Testis (tissue), 2 donors: ENCODE results near the gene NELL1.

Source experiments
- CTCF ChIP-seq, 3 experiments: fragments of 450-650 bp in 2 of 3; fragments of 200-600 bp in 1 of 3; sonication (generic) in 1 of 3; IDR thresholded peaks; one replicate each; pipeline ENCODE4 v1.5.1; 2016 to 2019; ENCODE audit warnings: antibody characterized with exemption in 3 of 3, mild to moderate bottlenecking in 2 of 3, moderate library complexity in 1 of 3
- POLR2A ChIP-seq: fragments of 450-650 bp; IDR thresholded peaks from one replicate; pipeline ENCODE4 v1.6.1; 2017; ENCODE audit warnings: antibody characterized with exemption, mild to moderate bottlenecking, moderate library complexity

GRCh38 chr11:20931029-20931428 is 261.6 kb downstream of the NELL1 start:
- TF ChIP-seq CTCF (IDR thresholded peaks at IDR 0.05), result no peak
- no peak for TF ChIP-seq POLR2A
